HG03575 (cell line): ENCODE measurements around the gene PDE6H.

Experiments
- ATAC-seq: cut with Tn5 transposase; IDR thresholded peaks from one replicate; pipeline ENCODE4 v1.9.1; 2021; ENCODE audit not compliant: unreplicated experiment, insufficient number of reproducible peaks, low FRiP score; ENCODE audit errors: extremely low read depth

Gene PDE6H

DNA sequence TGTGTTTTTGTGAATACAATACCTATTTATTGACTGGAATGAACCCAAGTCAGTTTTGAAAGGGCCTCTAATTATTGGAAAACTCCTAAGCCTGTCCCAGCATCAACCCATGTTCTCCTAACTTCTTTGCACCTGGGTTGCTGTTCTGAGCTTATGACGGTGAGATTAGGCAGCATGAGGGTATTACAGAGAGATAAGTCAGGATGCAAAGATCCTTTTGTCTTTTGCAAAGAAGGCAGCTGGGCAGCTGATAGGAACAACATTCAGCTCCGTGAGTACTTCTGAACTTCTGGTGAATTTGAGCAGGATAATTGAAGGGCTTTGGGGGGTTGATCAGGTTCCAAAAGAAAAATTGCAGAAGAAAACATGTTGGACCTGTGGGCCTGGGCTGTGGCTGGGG lies at the start of gene PDE6H:
TSS of gene PDE6H (plus strand) at position 227 of the 400 bp plus-strand sequence. CDS start 4,971 bp downstream, outside the sequence.
- no peak for ATAC-seq

- no peak for ATAC-seq
Observed at GRCh38 chr12:14923944-14924343, 48.9 kb upstream of the PDE6H start.

DNA sequence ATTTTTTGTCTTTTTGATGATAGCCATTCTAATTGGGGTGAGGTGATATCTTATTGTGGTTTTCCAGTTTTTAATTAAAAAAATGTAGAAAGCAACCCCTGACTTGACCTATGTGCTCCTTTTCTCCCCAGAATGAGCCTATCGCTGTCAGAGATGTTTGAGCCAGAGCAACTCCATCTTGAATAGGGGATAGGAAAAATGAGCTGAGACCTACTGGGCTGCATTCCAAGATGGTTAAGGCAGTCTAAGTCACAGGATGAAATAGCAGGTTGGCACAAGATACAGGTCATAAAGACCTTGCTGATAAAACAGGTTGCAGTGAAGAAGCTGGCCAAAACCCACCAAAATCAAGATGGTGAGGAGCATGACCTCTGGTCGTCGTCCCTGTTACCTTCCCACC lies 48.3 kb upstream of the PDE6H start:
- ATAC-seq: no peak

- no peak for ATAC-seq
Observed at GRCh38 chr12:14927267-14927666, 45.6 kb upstream of the PDE6H start.

DNA sequence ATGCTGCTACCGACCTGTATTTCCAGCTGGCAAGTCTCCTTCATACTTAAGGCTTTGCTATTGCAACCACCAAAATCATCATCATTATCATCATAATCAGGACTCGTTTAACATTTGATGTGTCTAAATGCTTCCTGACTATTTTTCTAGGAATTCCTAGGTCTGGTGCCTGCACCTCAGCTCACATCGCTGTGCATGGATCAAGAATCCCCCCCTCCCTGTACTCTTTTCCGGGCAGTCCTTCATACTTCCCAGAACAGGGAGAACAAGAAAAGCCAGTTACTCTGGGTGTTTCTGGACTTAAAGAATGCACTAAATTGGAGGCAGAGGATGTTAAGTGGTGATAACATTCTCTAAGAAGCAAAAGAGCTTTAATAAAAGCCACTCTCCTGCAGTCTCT lies 43.9 kb upstream of the PDE6H start:
- ATAC-seq: no peak

- ATAC-seq: no peak
Observed at GRCh38 chr12:14930299-14930698, 42.5 kb upstream of the PDE6H start.

- no peak for ATAC-seq
Observed at GRCh38 chr12:14931359-14931758, 41.5 kb upstream of the PDE6H start.

- ATAC-seq: no peak
Observed at GRCh38 chr12:14931791-14932560, 40.9 kb upstream of the PDE6H start.

DNA sequence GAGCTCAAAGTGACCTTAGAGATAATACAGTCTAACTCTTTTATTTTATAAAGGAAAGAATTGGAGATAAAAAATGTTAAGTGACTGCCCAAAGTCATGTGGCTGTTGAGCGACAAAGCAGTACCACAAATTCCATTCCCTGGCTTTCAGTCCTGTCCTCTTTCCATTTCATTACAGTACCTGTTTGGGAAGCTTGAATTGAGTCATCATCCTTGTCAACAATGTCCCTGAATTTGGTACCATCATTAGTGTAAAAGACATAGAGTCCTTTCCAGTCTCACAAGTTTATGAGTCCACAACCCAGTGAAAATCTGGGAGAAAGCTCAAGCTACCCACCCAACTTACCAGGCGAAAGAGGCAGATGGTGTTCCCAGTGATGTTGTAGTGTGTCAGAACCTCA lies 38.3 kb upstream of the PDE6H start:
- ATAC-seq: no peak

GRCh38 chr12:14935031-14935430 lies 37.8 kb upstream of the PDE6H start:
- no peak for ATAC-seq

GRCh38 chr12:14936224-14936861 lies 36.5 kb upstream of the PDE6H start:
- no peak for ATAC-seq

DNA sequence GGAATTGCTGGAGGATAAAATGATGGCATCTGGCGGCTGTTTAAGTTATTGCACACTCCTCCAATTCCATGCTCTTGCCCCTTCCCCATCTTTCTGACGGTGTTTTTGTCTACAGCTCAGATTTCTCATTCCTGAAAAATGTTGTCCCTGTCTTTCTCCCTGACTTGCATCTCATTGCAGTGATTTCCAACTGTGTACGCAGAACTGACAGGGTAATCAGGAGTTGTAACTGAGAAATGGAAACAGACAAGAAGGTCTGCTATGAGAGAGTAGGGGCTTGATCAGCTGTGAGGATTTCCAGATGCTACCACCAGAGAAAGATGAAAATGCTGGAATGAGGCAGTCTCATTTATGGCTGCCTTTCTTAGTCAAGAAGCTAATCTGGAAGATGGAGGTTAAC lies 35.8 kb upstream of the PDE6H start:
- no peak for ATAC-seq

DNA sequence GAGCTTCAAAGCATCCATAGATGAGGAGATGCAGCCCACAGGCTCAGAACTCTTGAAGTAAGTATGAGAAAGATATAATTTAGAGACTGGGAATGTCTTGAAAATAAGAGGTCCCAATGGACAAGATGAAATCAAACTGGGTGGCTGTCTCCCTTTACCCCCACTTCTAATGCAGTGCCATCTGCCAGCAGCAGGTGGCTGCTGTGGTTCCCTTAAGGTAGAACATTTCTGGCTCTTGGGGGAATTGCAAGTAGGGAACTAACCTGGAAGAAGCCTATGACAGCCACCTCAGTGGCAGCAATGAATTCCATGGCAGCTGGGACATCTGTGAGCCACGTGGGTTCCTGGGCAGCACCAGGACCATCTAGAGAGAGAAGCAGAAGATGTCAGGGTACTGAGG lies 35.2 kb upstream of the PDE6H start:
- no peak for ATAC-seq

GRCh38 chr12:14938301-14938700 lies 34.5 kb upstream of the PDE6H start, which contains the start of gene ERP27:
TSS of gene ERP27 (minus strand) at chr12:14938537. CDS start at chr12:14938508, 29 bp downstream.
- ATAC-seq: no peak

DNA sequence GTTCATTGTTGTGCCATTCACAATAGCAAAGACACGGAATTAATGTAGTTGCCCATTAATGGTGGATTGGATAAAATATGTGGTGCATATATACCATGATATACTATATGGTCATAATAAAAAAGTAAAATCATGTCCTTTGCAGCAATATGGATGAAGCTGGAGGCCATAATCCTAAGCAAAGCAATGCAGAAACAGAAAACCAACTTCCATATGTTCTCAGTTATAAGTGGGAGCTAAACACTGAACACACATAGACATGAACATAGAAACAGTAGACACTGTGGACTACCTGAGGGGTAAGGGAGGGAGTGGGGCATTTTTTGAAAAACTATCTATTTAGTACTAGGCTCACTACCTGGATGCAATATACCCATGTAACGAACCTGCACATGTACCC lies 31.5 kb upstream of the PDE6H start:
- ATAC-seq: no peak

GRCh38 chr12:14942196-14942931 lies 30.5 kb upstream of the PDE6H start:
- no peak for ATAC-seq

DNA sequence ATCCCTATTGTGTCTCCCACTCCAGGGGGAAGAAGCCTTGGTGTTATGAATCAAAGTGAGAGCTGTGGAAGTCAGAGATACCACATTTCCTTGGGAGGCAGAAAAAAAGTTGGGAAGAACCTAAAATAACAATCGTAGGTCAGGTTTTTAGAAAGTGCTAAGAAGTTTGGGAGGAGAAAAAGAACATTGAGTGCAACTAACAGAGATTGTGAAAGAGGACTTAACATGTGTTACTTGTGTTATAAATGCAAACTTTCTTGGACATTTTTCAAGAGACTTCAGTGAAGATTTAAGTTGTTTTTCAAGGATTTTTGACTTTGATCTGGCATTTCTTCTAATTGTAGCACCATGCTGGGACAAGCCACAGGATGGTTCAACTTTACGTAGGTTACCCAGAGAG lies 26.7 kb upstream of the PDE6H start:
- ATAC-seq: no peak

DNA sequence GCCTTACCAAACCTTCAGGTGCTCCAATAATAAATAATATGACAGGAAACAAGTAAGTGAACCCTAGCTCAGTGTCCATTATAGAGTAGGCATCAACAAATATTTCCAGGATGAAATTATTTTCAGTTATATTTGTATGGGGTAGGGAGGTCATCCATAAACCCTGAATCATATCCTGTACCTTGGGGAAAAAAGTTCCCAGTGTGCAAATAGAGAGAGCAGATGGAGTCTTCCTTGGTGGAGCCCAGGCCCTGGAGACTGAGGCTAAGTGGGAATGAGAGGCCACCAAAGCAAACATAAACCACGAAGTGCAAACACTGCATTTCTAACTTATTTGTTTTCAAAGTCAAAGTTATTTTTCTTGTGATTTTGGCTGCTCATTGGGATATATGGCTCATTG lies 26.0 kb upstream of the PDE6H start:
- no peak for ATAC-seq

DNA sequence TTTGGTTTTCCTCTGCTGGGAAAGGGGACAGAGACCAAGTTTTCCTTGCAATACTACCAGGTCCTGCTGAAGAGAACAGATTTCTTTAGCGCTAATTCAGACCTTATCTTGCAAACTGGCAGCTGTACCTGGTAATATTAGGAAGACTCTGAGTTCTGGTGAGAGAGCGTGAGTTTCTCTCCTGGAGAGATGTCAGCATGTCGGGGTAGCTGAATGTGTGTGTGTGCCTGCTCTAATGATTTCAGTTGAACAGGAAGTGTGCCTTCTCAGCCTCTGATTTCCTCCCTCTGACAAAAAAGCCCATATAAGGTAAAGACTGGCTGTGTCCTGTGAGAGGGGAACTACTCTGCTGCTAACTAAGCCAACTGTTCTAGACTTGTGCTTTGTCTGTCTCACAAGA lies 24.2 kb upstream of the PDE6H start:
- ATAC-seq: peak; percentile 90

DNA sequence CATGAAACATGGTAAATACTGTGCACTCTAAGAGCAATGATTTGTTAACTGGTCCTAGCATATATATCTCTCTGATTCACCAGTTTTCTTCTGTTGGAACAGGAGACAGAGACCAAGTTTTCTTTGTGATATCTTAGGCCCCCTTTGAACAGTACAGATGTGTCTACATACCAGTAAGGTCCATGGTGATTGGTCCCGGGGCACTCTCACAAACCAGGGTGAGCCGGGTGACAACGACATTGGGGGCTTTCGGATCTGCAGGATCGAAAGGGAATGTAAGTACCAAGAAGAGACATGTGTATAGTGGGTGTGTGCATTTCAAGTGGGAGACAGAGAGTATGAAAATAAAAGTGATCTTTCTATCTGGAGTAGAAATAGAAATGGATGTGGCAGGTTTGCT lies 23.2 kb upstream of the PDE6H start:
- ATAC-seq: no peak
